ENCODE data around the gene PDZD8. TPM values are rescaled to one million over a fixed set of nuclear protein-coding genes. Genes with fewer than 3 reads are reported as not detected.
A peak's percentile ranks its signal among the peaks of the same experiment; 100 is the strongest.

Gene PDZD8
- total and polyA plus RNA-seq, 12 donors: 1.7 to 45.7 (median 25.0) TPM

- Histone ChIP-seq H3K9me3 (replicated peaks in 1 of 3) (no peaks in the 10 kb centered on the region), H3K36me3 (replicated peaks in 1 of 2) (no peaks in the 10 kb centered on the region), H3K4me3 (no peak overlapping the region), H3K4me1 (replicated peaks in 1 of 2) (peaks cover 14 to 50% of the 10 kb centered on the region in 2 donors), H3K27me3 (no peaks in the 10 kb centered on the region), H3K27ac (no peak overlapping the region)
- intact Hi-C loops (cut with DNase I): no loop called here
- DNase-seq: no peak
- TF ChIP-seq POLR2A (IDR thresholded peaks at IDR 0.05): no peak
- TF ChIP-seq CTCF (IDR thresholded peaks at IDR 0.05): no peak
- WGBS, 4 donors: 71 to 86% (median 82%) methylated on average over 2 of the region's 2 CpGs
Measured at GRCh38 chr10:117363028-117363427, 12.2 kb downstream of the PDZD8 start.

GRCh38 chr10:117362313-117362712, 12.9 kb downstream of the PDZD8 start:
- H3K4me1 ChIP-seq (replicated peaks in 1 of 2): peaks cover 14 to 50% of the 10 kb centered on the region in 2 donors
- no peak overlapping the region for H3K27ac ChIP-seq
- no peaks in the 10 kb centered on the region for H3K27me3 ChIP-seq
- TF ChIP-seq POLR2A (IDR thresholded peaks at IDR 0.05): no peak
- no peak for TF ChIP-seq CTCF (IDR thresholded peaks at IDR 0.05)
- no peaks in the 10 kb centered on the region for H3K9me3 ChIP-seq (replicated peaks in 1 of 3)
- intact Hi-C loops (cut with DNase I): no loop called here
- H3K36me3 ChIP-seq (replicated peaks in 1 of 2): no peaks in the 10 kb centered on the region
- DNase-seq: no peak
- H3K4me3 ChIP-seq: no peak overlapping the region

GRCh38 chr10:117360994-117361667, 14.1 kb downstream of the PDZD8 start:
- H3K36me3 ChIP-seq (replicated peaks in 1 of 2): no peaks in the 10 kb centered on the region
- no peak overlapping the region for H3K4me3 ChIP-seq
- 19 to 31% (median 24%) methylated on average over 3 of the region's 3 CpGs for WGBS, 4 donors
- intact Hi-C loops (cut with DNase I): no loop called here
- peak in 1 of 7 donors; percentile 13 for DNase-seq
- no peak overlapping the region for H3K27ac ChIP-seq
- no peak for TF ChIP-seq CTCF (IDR thresholded peaks at IDR 0.05)
- peaks cover 14 to 50% of the 10 kb centered on the region in 2 donors for H3K4me1 ChIP-seq (replicated peaks in 1 of 2)
- no peaks in the 10 kb centered on the region for H3K9me3 ChIP-seq (replicated peaks in 1 of 3)
- H3K27me3 ChIP-seq: no peaks in the 10 kb centered on the region

- TF ChIP-seq POLR2A (IDR thresholded peaks at IDR 0.05) (no peak), CTCF (IDR thresholded peaks at IDR 0.05) (no peak)
- WGBS, 4 donors: 33 to 42% (median 34%) methylated on average over 1 of the region's 1 CpG
- Histone ChIP-seq H3K9me3 (replicated peaks in 1 of 3) (no peaks in the 10 kb centered on the region), H3K27me3 (no peaks in the 10 kb centered on the region), H3K4me3 (no peak overlapping the region), H3K27ac (no peak overlapping the region), H3K4me1 (replicated peaks in 1 of 2) (peaks cover 18 to 47% of the 10 kb centered on the region in 2 donors), H3K36me3 (replicated peaks in 1 of 2) (no peaks in the 10 kb centered on the region)
- intact Hi-C loops (cut with DNase I): no loop called here
- no peak for DNase-seq
Measured at GRCh38 chr10:117360016-117360415, 15.2 kb downstream of the PDZD8 start.

Measured in adrenal gland (tissue), 12 donors.